ENCODE measurements around the gene ABHD8. TPM values are rescaled to one million over a fixed set of nuclear protein-coding genes. Genes with fewer than 3 reads are reported as not detected.
A peak's percentile ranks its signal among the peaks of the same experiment; 100 is the strongest.
"Not testable (repeated sequence)": the region's sequence is repeated elsewhere in the genome, so short reads cannot be mapped to it uniquely, and the experiment has no call there.

The ABHD8 gene
- total RNA-seq, 1 donor from 2014 or later: 8.9 TPM

DNA sequence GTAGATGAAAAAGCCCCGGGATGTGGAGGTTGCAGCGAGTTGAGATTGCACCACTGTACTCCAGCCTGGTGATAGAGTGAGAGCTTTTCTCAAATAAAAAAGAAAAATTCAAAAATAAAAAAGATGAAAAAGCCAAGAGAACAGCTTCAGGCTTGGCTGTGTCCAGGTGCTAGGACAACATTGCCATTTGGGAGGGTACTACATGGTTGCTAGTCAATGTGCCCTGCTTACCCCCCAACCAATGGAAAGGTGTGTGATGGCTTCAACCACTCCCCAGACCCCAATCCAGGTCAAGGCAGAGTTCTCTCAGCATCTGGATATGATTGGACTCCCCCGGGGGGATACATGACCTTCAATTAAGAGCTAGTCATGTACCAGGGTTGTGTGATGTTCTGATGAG, 23.8 kb downstream of the ABHD8 start:
- Mint-ChIP-seq H3K9me3 (ENCODE audit: unreplicated experiment) (no peaks in the 10 kb centered on the region), H3K27me3 (ENCODE audit: unreplicated experiment) (peaks cover 6% of the 10 kb centered on the region), H3K36me3 (ENCODE audit: low read depth, unreplicated experiment) (peaks cover 24% of the 10 kb centered on the region), H3K4me1 (ENCODE audit: unreplicated experiment) (peaks cover 3% of the 10 kb centered on the region), H3K27ac (ENCODE audit: unreplicated experiment) (no peak overlapping the region), H3K4me3 (ENCODE audit: unreplicated experiment) (no peak overlapping the region)
- DNase-seq (ENCODE audit: low spot score): no peak
- TF ChIP-seq, protein P1, sequence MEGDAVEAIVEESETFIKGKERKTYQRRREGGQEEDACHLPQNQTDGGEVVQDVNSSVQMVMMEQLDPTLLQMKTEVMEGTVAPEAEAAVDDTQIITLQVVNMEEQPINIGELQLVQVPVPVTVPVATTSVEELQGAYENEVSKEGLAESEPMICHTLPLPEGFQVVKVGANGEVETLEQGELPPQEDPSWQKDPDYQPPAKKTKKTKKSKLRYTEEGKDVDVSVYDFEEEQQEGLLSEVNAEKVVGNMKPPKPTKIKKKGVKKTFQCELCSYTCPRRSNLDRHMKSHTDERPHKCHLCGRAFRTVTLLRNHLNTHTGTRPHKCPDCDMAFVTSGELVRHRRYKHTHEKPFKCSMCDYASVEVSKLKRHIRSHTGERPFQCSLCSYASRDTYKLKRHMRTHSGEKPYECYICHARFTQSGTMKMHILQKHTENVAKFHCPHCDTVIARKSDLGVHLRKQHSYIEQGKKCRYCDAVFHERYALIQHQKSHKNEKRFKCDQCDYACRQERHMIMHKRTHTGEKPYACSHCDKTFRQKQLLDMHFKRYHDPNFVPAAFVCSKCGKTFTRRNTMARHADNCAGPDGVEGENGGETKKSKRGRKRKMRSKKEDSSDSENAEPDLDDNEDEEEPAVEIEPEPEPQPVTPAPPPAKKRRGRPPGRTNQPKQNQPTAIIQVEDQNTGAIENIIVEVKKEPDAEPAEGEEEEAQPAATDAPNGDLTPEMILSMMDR (IDR thresholded peaks at IDR 0.05; ENCODE audit: unreplicated experiment): no peak

DNA sequence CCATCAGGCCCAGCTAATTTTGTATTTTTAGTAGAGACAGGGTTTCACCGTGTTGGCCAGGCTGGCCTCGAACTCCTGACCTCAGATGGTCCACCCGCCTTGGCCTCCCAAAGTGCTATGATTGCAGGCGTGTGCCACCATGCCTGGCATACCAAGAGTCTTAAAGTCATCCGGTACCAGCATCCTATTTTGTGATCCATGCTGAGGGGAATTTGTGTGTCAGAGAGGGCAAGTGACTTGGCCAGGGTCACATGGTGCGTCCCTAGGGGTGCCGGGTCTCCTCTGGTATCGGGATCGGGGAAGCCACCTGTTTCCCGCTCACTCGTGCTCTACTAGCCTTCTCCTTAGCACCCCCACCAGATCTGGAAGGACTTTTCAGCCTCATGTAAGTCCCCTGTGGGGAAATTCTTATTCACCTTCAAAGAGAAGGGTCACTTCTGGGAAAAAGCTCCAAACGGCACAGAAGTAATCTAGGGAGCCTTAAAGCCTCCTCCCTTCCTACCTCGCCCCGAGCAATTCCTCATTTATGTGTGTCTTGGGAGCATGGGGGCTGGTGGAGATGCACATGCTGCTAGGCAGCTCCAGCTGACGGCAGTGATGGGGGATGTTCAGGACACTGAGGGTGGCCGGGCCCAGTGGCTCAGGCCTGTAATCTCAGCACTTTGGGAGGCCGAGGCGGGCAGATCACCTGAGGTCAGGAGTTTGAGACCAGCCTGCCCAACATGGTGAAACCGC, 27.6 kb downstream of the ABHD8 start:
- Mint-ChIP-seq H3K4me1 (ENCODE audit: unreplicated experiment) (no peaks in the 10 kb centered on the region), H3K9me3 (ENCODE audit: unreplicated experiment) (no peaks in the 10 kb centered on the region), H3K27me3 (ENCODE audit: unreplicated experiment) (peaks cover 1% of the 10 kb centered on the region), H3K4me3 (ENCODE audit: unreplicated experiment) (peak overlapping the region; percentile 27), H3K27ac (ENCODE audit: unreplicated experiment) (no peak overlapping the region), H3K36me3 (ENCODE audit: low read depth, unreplicated experiment) (peaks cover 33% of the 10 kb centered on the region)
- TF ChIP-seq, protein P1 (IDR thresholded peaks at IDR 0.05; ENCODE audit: unreplicated experiment): no peak
- DNase-seq (ENCODE audit: low spot score): no peak

DNA sequence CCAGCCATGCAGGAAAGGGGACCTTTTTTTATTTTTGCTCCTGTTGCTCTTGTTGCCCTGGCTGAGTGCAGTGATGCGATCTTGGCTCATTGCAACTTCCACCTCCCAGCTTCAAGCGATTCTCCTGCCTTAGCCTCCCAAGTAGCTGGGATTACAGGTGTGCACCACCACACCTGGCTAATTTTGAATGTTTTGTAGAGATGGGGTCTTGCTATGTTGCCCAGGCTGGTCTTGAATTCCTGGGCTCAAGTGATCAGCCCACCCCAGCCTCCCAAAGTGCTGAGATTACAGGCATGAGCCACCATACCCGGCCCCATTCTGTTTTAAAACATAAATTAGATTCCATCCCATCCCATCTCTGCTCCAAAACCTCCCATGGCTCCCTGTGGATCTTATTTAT, 28.3 kb downstream of the ABHD8 start:
- not testable (repeated sequence) for H3K27me3 Mint-ChIP-seq (ENCODE audit: unreplicated experiment); H3K4me1 Mint-ChIP-seq (ENCODE audit: unreplicated experiment); H3K9me3 Mint-ChIP-seq (ENCODE audit: unreplicated experiment); DNase-seq (ENCODE audit: low spot score); H3K27ac Mint-ChIP-seq (ENCODE audit: unreplicated experiment); H3K4me3 Mint-ChIP-seq (ENCODE audit: unreplicated experiment)
- peaks cover 36% of the 10 kb centered on the region for H3K36me3 Mint-ChIP-seq (ENCODE audit: low read depth, unreplicated experiment)

DNA sequence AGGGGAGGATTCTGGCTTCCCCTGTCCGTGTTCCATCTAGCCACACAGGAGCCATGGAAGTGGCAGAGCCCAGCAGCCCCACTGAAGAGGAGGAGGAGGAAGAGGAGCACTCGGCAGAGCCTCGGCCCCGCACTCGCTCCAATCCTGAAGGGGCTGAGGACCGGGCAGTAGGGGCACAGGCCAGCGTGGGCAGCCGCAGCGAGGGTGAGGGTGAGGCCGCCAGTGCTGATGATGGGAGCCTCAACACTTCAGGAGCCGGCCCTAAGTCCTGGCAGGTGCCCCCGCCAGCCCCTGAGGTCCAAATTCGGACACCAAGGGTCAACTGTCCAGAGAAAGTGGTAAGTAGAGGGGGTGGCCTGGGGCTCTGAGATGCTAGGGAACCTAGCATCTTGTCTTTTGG, 34.5 kb downstream of the ABHD8 start:
- TF ChIP-seq, protein P1 (IDR thresholded peaks at IDR 0.05; ENCODE audit: unreplicated experiment): no peak
- H3K36me3 Mint-ChIP-seq (ENCODE audit: low read depth, unreplicated experiment): peaks cover 14% of the 10 kb centered on the region
- no peak overlapping the region for H3K27ac Mint-ChIP-seq (ENCODE audit: unreplicated experiment)
- no peak for DNase-seq (ENCODE audit: low spot score)
- H3K27me3 Mint-ChIP-seq (ENCODE audit: unreplicated experiment): peaks cover 11% of the 10 kb centered on the region
- H3K9me3 Mint-ChIP-seq (ENCODE audit: unreplicated experiment): no peaks in the 10 kb centered on the region
- H3K4me3 Mint-ChIP-seq (ENCODE audit: unreplicated experiment): peak overlapping the region; percentile 92
- peaks cover 17% of the 10 kb centered on the region for H3K4me1 Mint-ChIP-seq (ENCODE audit: unreplicated experiment)

DNA sequence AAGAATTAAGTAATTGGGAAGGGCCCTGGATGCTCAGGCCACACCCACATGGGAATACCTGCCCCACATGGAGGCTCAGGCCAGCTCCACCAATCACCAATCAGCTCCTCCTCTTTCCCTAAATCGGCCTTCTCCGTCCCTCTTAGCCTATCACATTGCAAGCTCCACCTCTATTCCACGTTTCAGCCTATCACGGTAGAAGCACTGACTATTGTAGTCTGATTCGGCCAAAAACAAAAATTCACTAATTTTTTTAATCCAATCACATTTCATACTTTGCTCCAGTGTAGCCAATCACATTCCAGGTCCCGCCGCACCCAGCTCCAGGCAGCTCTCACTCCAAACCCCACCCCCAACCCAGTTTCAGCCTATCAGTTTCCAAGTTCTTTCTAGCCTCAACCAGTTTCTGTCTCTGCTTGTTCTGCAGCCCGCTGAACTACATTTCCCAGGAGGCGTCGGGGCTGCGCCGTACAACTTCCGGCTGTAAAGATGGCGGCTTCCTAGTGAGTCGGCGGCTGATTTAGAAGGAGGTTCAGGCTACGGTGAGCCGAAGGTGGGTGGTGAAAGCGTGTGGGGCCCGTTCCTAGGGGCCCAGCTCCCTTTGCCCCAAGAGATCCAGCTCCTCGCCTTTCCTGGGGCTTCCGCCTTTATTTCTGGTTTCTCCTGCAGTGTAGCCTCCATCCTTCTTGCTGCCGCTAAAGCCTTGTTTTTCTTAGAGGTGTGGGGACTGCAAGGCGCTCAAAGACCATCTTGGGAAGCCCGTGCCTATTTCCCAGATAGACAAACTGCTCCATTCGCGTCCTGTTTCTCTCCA, 36.0 kb downstream of the ABHD8 start, which contains the start of gene BABAM1:
TSS of gene BABAM1 (plus strand) at position 469 of the 814 bp plus-strand sequence. CDS start 1,364 bp downstream, outside the sequence.
- H3K4me3 Mint-ChIP-seq (ENCODE audit: unreplicated experiment): peak within 1 kb of the TSS; percentile 92
- TF ChIP-seq, protein P1 (IDR thresholded peaks at IDR 0.05; ENCODE audit: unreplicated experiment): no peak
- peak; percentile 91 for DNase-seq (ENCODE audit: low spot score)
- H3K27me3 Mint-ChIP-seq (ENCODE audit: unreplicated experiment): peaks cover 17% of the 10 kb centered on the region
- peaks cover 30% of the 10 kb centered on the region for H3K4me1 Mint-ChIP-seq (ENCODE audit: unreplicated experiment)
- H3K27ac Mint-ChIP-seq (ENCODE audit: unreplicated experiment): peak within 1 kb of the TSS; percentile 89
- H3K9me3 Mint-ChIP-seq (ENCODE audit: unreplicated experiment): no peaks in the 10 kb centered on the region
- H3K36me3 Mint-ChIP-seq (ENCODE audit: low read depth, unreplicated experiment): peaks cover 14% of the 10 kb centered on the region
